OCI-LY3 (cell line): ENCODE results near the gene TGFB1.
"Not testable (repeated sequence)": the region's sequence is repeated elsewhere in the genome, so short reads cannot be mapped to it uniquely, and the experiment has no call there.

Experiments
- H2AFZ ChIP-seq: fragments of 200-600, 300-600 bp; shearing (Covaris generic); 2 replicates; pipeline ENCODE4 v1.6.0; 2014; ENCODE audit warnings: antibody characterized with exemption, low read depth, low read length
- H3K27ac ChIP-seq: fragments of 200-600, 300-600 bp; sonication (generic); 2 replicates; pipeline ENCODE4 v1.5.1; 2014; ENCODE audit warnings: mild to moderate bottlenecking, low read length, moderate library complexity, mixed read lengths
- H3K27me3 ChIP-seq: fragments of 200-600, 300-600 bp; sonication (generic); 2 replicates; pipeline ENCODE4 v1.6.1; 2014; ENCODE audit warnings: low read depth, low read length, mixed read lengths
- H3K36me3 ChIP-seq: fragments of 200-600, 300-600 bp; sonication (generic); replicated peaks from 2 replicates; pipeline ENCODE3; 2014; ENCODE audit warnings: low read depth, low read length, mixed read lengths
- H3K4me1 ChIP-seq: fragments of 300-600, 200-600 bp; sonication (generic); 2 replicates; pipeline ENCODE4 v1.6.1; 2014; ENCODE audit warnings: low read length, mixed read lengths
- H3K4me2 ChIP-seq: fragments of 200-600, 300-600 bp; sonication (generic); 2 replicates; pipeline ENCODE4 v1.6.1; 2014; ENCODE audit warnings: low read length, mixed read lengths
- H3K4me3 ChIP-seq: fragments of 300-600, 200-600 bp; sonication (generic); 2 replicates; pipeline ENCODE4 v1.5.1; 2014; ENCODE audit warnings: antibody characterized with exemption, mild to moderate bottlenecking, low read length, moderate library complexity
- H3K79me2 ChIP-seq: fragments of 300-600, 200-600 bp; shearing (Covaris generic); 2 replicates; pipeline ENCODE4 v1.6.1; 2014; ENCODE audit warnings: mild to moderate bottlenecking, low read length, mixed read lengths
- H3K9ac ChIP-seq: fragments of 300-600, 200-600 bp; shearing (Covaris generic); 2 replicates; pipeline ENCODE4 v1.6.0; 2014; ENCODE audit warnings: mild to moderate bottlenecking, low read length, moderate library complexity
- H3K9me3 ChIP-seq: fragments of 200-600, 300-600 bp; shearing (Covaris generic); 2 replicates; pipeline ENCODE4 v1.6.1; 2014; ENCODE audit warnings: low read length, mixed read lengths; ENCODE audit not compliant: insufficient read depth
- H4K20me1 ChIP-seq: fragments of 200-600, 300-600 bp; sonication (generic); 2 replicates; pipeline ENCODE4 v1.6.1; 2016; ENCODE audit warnings: low read length, mixed read lengths; ENCODE audit not compliant: insufficient read depth
- CTCF ChIP-seq: fragments of 200-600, 300-600 bp; sonication (generic); IDR thresholded peaks from 2 replicates; pipeline ENCODE4 v1.5.1; 2014; ENCODE audit warnings: antibody characterized with exemption, low read length, low read depth
- EZH2phosphoT487 ChIP-seq: fragments of 200-600 bp; shearing (Covaris generic); IDR thresholded peaks from 2 replicates; pipeline ENCODE4 v1.6.1; 2018; ENCODE audit warnings: antibody characterized with exemption, mixed run types, low read depth

TGFB1 gene

GRCh38 chr19:41373993-41374392 lies 20.3 kb upstream of the TGFB1 start:
- no peaks in the 10 kb centered on the region for H3K9me3 ChIP-seq
- no peak overlapping the region for H2AFZ ChIP-seq
- H3K4me1 ChIP-seq: peaks cover 8% of the 10 kb centered on the region
- no peak for TF ChIP-seq EZH2phosphoT487
- TF ChIP-seq CTCF: no peak
- no peaks in the 10 kb centered on the region for H4K20me1 ChIP-seq
- H3K4me3 ChIP-seq: no peak overlapping the region
- no peak overlapping the region for H3K4me2 ChIP-seq
- H3K27me3 ChIP-seq: no peaks in the 10 kb centered on the region
- H3K27ac ChIP-seq: no peak overlapping the region
- H3K9ac ChIP-seq: no peak overlapping the region
- peaks cover 3% of the 10 kb centered on the region for H3K79me2 ChIP-seq
- H3K36me3 ChIP-seq: no peaks in the 10 kb centered on the region

GRCh38 chr19:41372501-41372900 lies 18.8 kb upstream of the TGFB1 start:
- no peaks in the 10 kb centered on the region for H4K20me1 ChIP-seq
- no peaks in the 10 kb centered on the region for H3K27me3 ChIP-seq
- no peak overlapping the region for H3K9ac ChIP-seq
- no peak overlapping the region for H3K4me2 ChIP-seq
- no peaks in the 10 kb centered on the region for H3K9me3 ChIP-seq
- no peak overlapping the region for H3K4me3 ChIP-seq
- no peak overlapping the region for H3K27ac ChIP-seq
- peaks cover 13% of the 10 kb centered on the region for H3K79me2 ChIP-seq
- peaks cover 16% of the 10 kb centered on the region for H3K4me1 ChIP-seq
- H3K36me3 ChIP-seq: no peaks in the 10 kb centered on the region
- no peak overlapping the region for H2AFZ ChIP-seq
- TF ChIP-seq EZH2phosphoT487 (no peak), CTCF (no peak)

GRCh38 chr19:41371541-41371940 lies 17.8 kb upstream of the TGFB1 start:
- Histone ChIP-seq H3K79me2 (peaks cover 21% of the 10 kb centered on the region), H3K27ac (no peak overlapping the region), H3K9me3 (no peaks in the 10 kb centered on the region), H3K4me2 (no peak overlapping the region), H3K9ac (no peak overlapping the region), H2AFZ (no peak overlapping the region), H3K4me3 (no peak overlapping the region), H3K27me3 (no peaks in the 10 kb centered on the region), H3K4me1 (peaks cover 25% of the 10 kb centered on the region), H3K36me3 (no peaks in the 10 kb centered on the region), H4K20me1 (no peaks in the 10 kb centered on the region)
- TF ChIP-seq CTCF (no peak), EZH2phosphoT487 (no peak)

- not testable (repeated sequence) for H3K9ac ChIP-seq, H4K20me1 ChIP-seq, H3K9me3 ChIP-seq, H3K36me3 ChIP-seq, H3K4me3 ChIP-seq, H3K27ac ChIP-seq, H3K27me3 ChIP-seq, H3K4me2 ChIP-seq, H2AFZ ChIP-seq
- Histone ChIP-seq H3K4me1 (peaks cover 30% of the 10 kb centered on the region), H3K79me2 (peaks cover 25% of the 10 kb centered on the region)
Observed at GRCh38 chr19:41371119-41371518, 17.4 kb upstream of the TGFB1 start.

- H3K27me3 ChIP-seq: no peaks in the 10 kb centered on the region
- peaks cover 37% of the 10 kb centered on the region for H3K4me1 ChIP-seq
- H3K36me3 ChIP-seq: peaks cover 3% of the 10 kb centered on the region
- no peak overlapping the region for H3K9ac ChIP-seq
- H4K20me1 ChIP-seq: no peaks in the 10 kb centered on the region
- no peak overlapping the region for H2AFZ ChIP-seq
- peaks cover 37% of the 10 kb centered on the region for H3K79me2 ChIP-seq
- TF ChIP-seq EZH2phosphoT487 (no peak), CTCF (no peak)
- no peak overlapping the region for H3K27ac ChIP-seq
- no peak overlapping the region for H3K4me3 ChIP-seq
- no peaks in the 10 kb centered on the region for H3K9me3 ChIP-seq
- no peak overlapping the region for H3K4me2 ChIP-seq
Observed at GRCh38 chr19:41369769-41370168, 16.0 kb upstream of the TGFB1 start.
